Gastrocnemius medialis (tissue), 4 donors: ENCODE data around the gene ABCC8.

Experiments
- CTCF ChIP-seq, 5 experiments: fragments of 450-650 bp in 3 of 5; fragments of 200-600 bp in 2 of 5; sonication (generic) in 2 of 5; IDR thresholded peaks in 4 of 5; conservative IDR thresholded peaks in 1 of 5; 1 replicate in 4 of 5; 2 replicates in 1 of 5; pipeline ENCODE4 v1.5.1; 2016 to 2019; ENCODE audit warnings: antibody characterized with exemption in 5 of 5, mild to moderate bottlenecking in 3 of 5, moderate library complexity in 3 of 5
- POLR2A ChIP-seq, 2 donors: fragments of 450-650 bp; IDR thresholded peaks; one replicate each; pipeline ENCODE4 v1.6.1; 2017; ENCODE audit warnings: antibody characterized with exemption in 2 of 2, mild to moderate bottlenecking in 2 of 2, moderate library complexity in 2 of 2

- no peak for TF ChIP-seq CTCF (IDR thresholded peaks at IDR 0.05 in 4 of 5, conservative IDR thresholded peaks at IDR 0.05 in 1 of 5)
- TF ChIP-seq POLR2A (IDR thresholded peaks at IDR 0.05), result no peak
Observed at GRCh38 chr11:17517186-17517585, 40.5 kb upstream of the ABCC8 start.
